Duodenal mucosa (tissue), 2 donors: ENCODE data around the gene MGMT.

Experiments
- H3K27ac ChIP-seq: one replicate; pipeline ENCODE4 v1.7.0; 2013; ENCODE audit warnings: low read depth, low read length
- H3K27me3 ChIP-seq, 2 donors: one replicate each; pipeline ENCODE4 v1.7.0; 2013; ENCODE audit warnings: low read length in 2 of 2, control low read depth in 1 of 2; ENCODE audit not compliant: insufficient read depth in 2 of 2, control insufficient read depth in 1 of 2
- H3K36me3 ChIP-seq, 2 donors: one replicate each; pipeline ENCODE4 v1.7.0; 2013; ENCODE audit warnings: low read length in 2 of 2, control low read depth in 1 of 2; ENCODE audit not compliant: insufficient read depth in 2 of 2, control insufficient read depth in 1 of 2
- H3K4me1 ChIP-seq, 2 donors: one replicate each; pipeline ENCODE4 v1.7.0; 2013; ENCODE audit warnings: low read length in 2 of 2, control low read depth in 1 of 2; ENCODE audit not compliant: insufficient read depth in 2 of 2, control insufficient read depth in 1 of 2
- H3K4me3 ChIP-seq, 2 donors: one replicate each; pipeline ENCODE4 v1.7.0; 2013; ENCODE audit warnings: low read length in 2 of 2, low read depth in 1 of 2
- H3K9ac ChIP-seq, 2 donors: one replicate each; pipeline ENCODE4 v1.7.0; 2013; ENCODE audit warnings: low read length in 2 of 2, low read depth in 1 of 2
- H3K9me3 ChIP-seq, 2 donors: one replicate each; pipeline ENCODE4 v1.7.0; 2013; ENCODE audit warnings: low read length in 2 of 2, control low read depth in 1 of 2; ENCODE audit not compliant: control insufficient read depth in 1 of 2

Gene MGMT

DNA sequence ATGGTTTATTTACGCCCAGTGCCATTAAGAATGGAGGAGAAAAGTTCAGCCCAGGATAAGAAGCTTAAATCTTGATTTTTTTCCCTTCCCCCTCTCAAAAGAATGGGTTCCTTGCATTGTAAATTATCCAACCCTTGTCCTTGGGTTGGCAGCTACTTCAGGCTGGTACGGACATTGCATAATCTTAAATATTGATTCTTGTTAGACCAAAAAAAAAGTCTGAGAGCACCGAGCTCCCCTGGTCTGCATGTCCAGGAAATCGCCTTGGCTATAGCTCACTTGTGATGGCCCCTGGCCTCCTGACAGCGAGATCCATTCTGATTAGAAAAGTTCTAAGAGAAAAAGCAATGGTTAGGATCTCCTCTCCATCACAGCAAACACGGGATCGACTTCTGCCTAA is 345.4 kb downstream of the MGMT start:
- H3K9ac ChIP-seq = no peak overlapping the region

DNA sequence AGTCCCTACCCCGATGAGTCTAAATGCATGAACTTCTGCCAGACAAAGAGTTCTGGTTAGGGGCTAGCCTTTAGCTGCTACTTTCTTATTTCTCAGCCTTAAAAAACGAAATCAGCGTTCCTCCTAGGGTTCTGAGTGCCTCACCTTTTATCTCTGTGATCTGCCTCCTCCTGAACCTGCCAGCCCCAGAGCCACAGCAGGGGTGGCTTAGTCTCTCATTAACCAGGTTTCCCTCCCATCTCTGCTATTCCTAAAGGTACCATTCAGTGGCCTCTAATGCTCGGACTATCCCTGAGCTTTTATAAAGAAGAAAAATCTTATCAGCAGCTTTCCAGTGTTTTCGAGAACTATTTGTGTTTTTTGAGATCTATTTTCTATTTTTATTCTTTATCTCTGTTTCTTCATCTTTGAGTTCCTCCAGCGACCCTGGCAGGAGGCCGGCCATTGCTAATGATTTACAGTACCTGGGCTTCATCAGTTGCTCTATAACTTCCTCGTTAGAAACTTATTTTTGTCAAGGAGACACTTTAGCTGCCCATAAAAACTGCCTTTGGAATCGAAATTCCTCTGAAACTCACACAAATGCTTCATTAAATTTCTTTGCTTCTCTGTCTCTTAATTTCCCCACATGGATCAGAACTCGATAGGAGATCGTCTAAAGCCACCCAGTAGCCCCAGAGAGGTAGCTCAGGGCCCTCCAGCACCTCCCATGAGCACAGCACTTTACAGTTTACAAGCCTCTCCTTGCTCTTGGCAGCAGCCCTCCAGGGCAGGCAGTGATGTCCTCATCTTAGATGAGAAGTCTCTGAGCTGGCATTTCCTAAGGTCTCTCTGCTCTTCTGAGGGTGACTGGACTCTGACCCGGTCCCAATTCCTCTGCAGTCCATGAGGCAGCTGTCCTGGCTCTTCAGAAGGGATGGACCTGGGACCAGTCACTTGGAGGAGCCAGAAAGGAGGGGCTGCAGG is 347.9 kb downstream of the MGMT start:
- Histone ChIP-seq H3K27me3 (no peaks in the 10 kb centered on the region), H3K9ac (no peak overlapping the region), H3K9me3 (no peaks in the 10 kb centered on the region), H3K36me3 (no peaks in the 10 kb centered on the region), H3K4me1 (no peaks in the 10 kb centered on the region), H3K4me3 (no peak overlapping the region), H3K27ac (no peak overlapping the region)

More for the DNA sequence above, 345.4 kb downstream of the MGMT start:
- no peak overlapping the region for H3K4me3 ChIP-seq
- H3K4me1 ChIP-seq = no peaks in the 10 kb centered on the region
- no peak overlapping the region for H3K27ac ChIP-seq
- no peaks in the 10 kb centered on the region for H3K27me3 ChIP-seq
- no peaks in the 10 kb centered on the region for H3K36me3 ChIP-seq
- H3K9me3 ChIP-seq = no peaks in the 10 kb centered on the region

DNA sequence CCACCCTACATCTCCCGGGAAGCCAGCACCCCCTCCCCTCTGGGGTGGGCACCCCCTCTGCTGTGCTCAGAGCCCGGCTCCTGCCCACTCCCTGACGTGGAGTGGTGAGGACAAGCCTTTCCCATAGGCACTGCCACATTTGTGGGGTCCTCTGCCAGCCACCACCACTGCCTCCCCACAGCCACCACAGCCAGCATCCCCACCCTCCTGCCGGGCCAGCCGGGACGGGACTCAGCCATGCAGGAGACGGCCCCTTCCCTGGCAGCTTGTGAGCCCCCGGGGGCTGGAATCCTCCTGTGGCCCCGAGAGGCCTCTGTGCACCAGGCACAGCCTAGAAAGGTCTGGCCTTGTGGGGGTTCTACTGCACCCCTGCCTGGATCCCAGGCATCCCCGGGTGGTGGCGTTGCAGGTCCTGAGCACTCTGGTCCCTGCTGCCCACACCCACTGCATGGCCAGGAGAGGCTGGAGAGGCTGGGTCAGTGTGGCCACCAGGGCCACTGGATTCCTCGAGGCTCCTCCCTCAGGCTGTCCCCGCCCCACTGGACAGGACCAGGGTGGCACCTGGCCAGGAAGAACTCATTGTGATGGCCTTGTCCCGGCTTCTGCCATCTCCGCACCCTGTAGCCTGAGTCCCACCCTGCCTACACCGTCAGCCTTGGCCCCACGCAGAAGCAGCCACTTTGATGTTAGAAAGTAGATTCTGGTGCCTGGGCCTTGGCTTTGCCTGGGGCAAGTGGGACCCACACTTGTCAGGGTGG is 349.0 kb downstream of the MGMT start:
- no peak overlapping the region for H3K27ac ChIP-seq
- H3K36me3 ChIP-seq = no peaks in the 10 kb centered on the region
- H3K4me1 ChIP-seq = no peaks in the 10 kb centered on the region
- H3K4me3 ChIP-seq = no peak overlapping the region
- H3K9ac ChIP-seq = no peak overlapping the region
- H3K27me3 ChIP-seq = no peaks in the 10 kb centered on the region
- no peaks in the 10 kb centered on the region for H3K9me3 ChIP-seq

DNA sequence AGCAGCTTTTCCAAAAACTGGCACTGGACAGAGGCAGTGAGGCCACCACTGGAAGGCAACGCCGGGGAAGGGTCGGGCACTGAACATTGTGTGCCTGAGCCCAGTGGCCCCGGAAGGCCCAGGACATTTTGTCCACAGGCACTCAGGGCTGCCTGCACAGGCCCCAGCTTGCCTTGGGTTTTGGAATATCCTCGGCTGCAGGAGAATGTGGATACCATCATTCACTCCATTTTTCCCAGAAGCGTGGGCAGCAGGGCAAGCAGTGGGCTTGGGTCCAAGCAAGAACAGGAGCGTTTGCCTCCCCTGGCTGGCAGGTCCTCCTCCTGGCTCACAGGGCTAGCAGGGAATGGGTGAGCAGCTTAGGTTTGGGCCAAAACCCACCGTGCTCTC is 349.6 kb downstream of the MGMT start:
- Histone ChIP-seq H3K4me3 (no peak overlapping the region), H3K27ac (no peak overlapping the region), H3K4me1 (no peaks in the 10 kb centered on the region), H3K9me3 (no peaks in the 10 kb centered on the region), H3K36me3 (no peaks in the 10 kb centered on the region), H3K9ac (no peak overlapping the region), H3K27me3 (no peaks in the 10 kb centered on the region)
